ENCODE measurements around the gene SS18L1. TPM values are rescaled to one million over a fixed set of nuclear protein-coding genes. Genes with fewer than 3 reads are reported as not detected.

The SS18L1 gene
- total and polyA plus RNA-seq, 10 of the 15 experiments (the other 5 are each of a cell fraction or from before 2014, with no cell fraction given), result 1.8 to 20.0 (median 6.6) TPM

- no peak for TF ChIP-seq E4F1 (IDR thresholded peaks at IDR 0.05; ENCODE audit: borderline replicate concordance, partially characterized antibody)
These were observed 33.7 kb downstream of the SS18L1 start (continued) for GRCh38 chr20:62177307-62177706.

- Histone ChIP-seq H3K9me3 (replicated peaks; ENCODE audit: control insufficient read depth, insufficient read depth, low read length) (no peaks in the 10 kb centered on the region), H3K9ac (ENCODE audit: control insufficient read depth, insufficient read depth, low read length) (no peak overlapping the region), H3K4me1 (ENCODE audit: control insufficient read depth, insufficient read depth, low read length) (no peaks in the 10 kb centered on the region), H3K4me3 (no peak overlapping the region), H3K27me3 (replicated peaks in 1 of 2; ENCODE audit: control insufficient read depth in 2 of 2, insufficient read depth in 2 of 2, low read length in 1 of 2) (no peaks in the 10 kb centered on the region), H4K20me1 (ENCODE audit: control insufficient read depth, insufficient read depth) (no peaks in the 10 kb centered on the region), H3K79me2 (ENCODE audit: control insufficient read depth, insufficient read depth, low read length) (peaks cover 11% of the 10 kb centered on the region), H3K27ac (ENCODE audit: control insufficient read depth, insufficient read depth) (no peak overlapping the region), H3K36me3 (ENCODE audit: control insufficient read depth in 2 of 2, insufficient read depth in 2 of 2, low read length in 1 of 2) (peaks cover 0 to 2% of the 10 kb centered on the region in 2 experiments), H2AFZ (ENCODE audit: control insufficient read depth, low read depth, low read length) (no peak overlapping the region), H3K4me2 (ENCODE audit: control insufficient read depth, insufficient read depth) (no peak overlapping the region)
- ChIA-PET CTCF (no interaction called here), POLR2A (no interaction called here), RAD21 (ENCODE audit: unreplicated experiment) (no interaction called here), SMC1A (ENCODE audit: uncharacterized antibody, unreplicated experiment) (no interaction called here)
- WGBS (ENCODE audit: insufficient coverage, insufficient replicate concordance, low lambda C conversion rate, missing lambda C conversion rate), result 90% methylated on average over 19 of the region's 19 CpGs
- no peak for FAIRE-seq
- no TSS peak for BruUV-seq (replicated peaks)
- in situ Hi-C loops (cut with MboI) (no loop called here), intact Hi-C loops (cut with micrococcal nuclease; ENCODE audit: unreplicated experiment) (no loop called here)
- DNase-seq (ENCODE audit: low read depth, low spot score), result no peak
- TF ChIP-seq EZH2 (IDR thresholded peaks at IDR 0.05; ENCODE audit: borderline replicate concordance, control insufficient read depth, low read depth, low read length) (no peak), TAF1 (IDR thresholded peaks at IDR 0.05; ENCODE audit: borderline replicate concordance, low read depth, low read length) (no peak), ATF3 (IDR thresholded peaks at IDR 0.05; ENCODE audit: borderline replicate concordance, extremely low read depth, low read depth, low read length) (no peak), SMAD1 (IDR thresholded peaks at IDR 0.05; ENCODE audit: low read depth, partially characterized antibody) (no peak), REST (IDR thresholded peaks at IDR 0.05; ENCODE audit: low read depth, low read length) (no peak), TARDBP (IDR thresholded peaks at IDR 0.05; ENCODE audit: borderline replicate concordance) (no peak), GATAD2B (conservative IDR thresholded peaks at IDR 0.05; ENCODE audit: low read depth) (no peak), JUND (IDR thresholded peaks at IDR 0.05; ENCODE audit: low read depth, low read length) (no peak), RUNX3 (IDR thresholded peaks at IDR 0.05; ENCODE audit: low read length) (no peak)
- no peak for ATAC-seq
These were observed 35.0 kb downstream of the SS18L1 start for GRCh38 chr20:62178316-62179161.
